Left lung (tissue), 10 donors: ENCODE data around the gene TOMM70. TPM values are rescaled to one million over a fixed set of nuclear protein-coding genes. Genes with fewer than 3 reads are reported as not detected.
A peak's percentile ranks its signal among the peaks of the same experiment; 100 is the strongest.

Source experiments
- ATAC-seq: fragments of 200-7000 bp; cut with Tn5 transposase; one replicate; pipeline ENCODE4 v1.9.1; 2020; ENCODE audit warnings: moderate library complexity
- DNase-seq, 4 donors: peaks; one replicate each; pipeline ENCODE4 v3.0.0-alpha.2; 2013 to 2020
- H3K27ac ChIP-seq, 2 donors: fragments of 200-600 bp; sonication (generic) in 1 of 2; one replicate each; pipeline versions ENCODE4 v1.5.0 to v1.8.0; 2020 to 2021
- H3K27me3 ChIP-seq, 2 donors: fragments of 200-600 bp; sonication (generic) in 1 of 2; one replicate each; pipeline versions ENCODE4 v1.5.0 to v1.8.0; 2020 to 2021
- H3K36me3 ChIP-seq, 2 donors: fragments of 200-600 bp; sonication (generic) in 1 of 2; one replicate each; pipeline versions ENCODE4 v1.5.0 to v1.8.0; 2020 to 2021
- H3K4me1 ChIP-seq, 2 donors: fragments of 200-600 bp; one replicate each; pipeline ENCODE4 v1.8.0; 2021
- H3K4me3 ChIP-seq, 2 donors: fragments of 200-600 bp; sonication (generic) in 1 of 2; one replicate each; pipeline versions ENCODE4 v1.5.0 to v1.8.0; 2020 to 2021; ENCODE audit warnings: mild to moderate bottlenecking in 1 of 2
- H3K9me3 ChIP-seq, 2 donors: fragments of 200-600 bp; sonication (generic) in 1 of 2; one replicate each; pipeline versions ENCODE4 v1.5.0 to v1.8.0; 2020 to 2021
- intact Hi-C, 2 donors: fragments of 100-400 bp; cut with DNase I; formaldehyde crosslinking; loops; one replicate each; pipeline versions ENCODE4 v1.11.2 to v1.14.2; 2022
- polyA plus RNA-seq, 6 donors: library from polyadenylated mRNA; unstranded; fragments of 120-200 nt; gene quantifications; one replicate each; pipeline ENCODE4 v1.2.1, GENCODE V29; 2013; ENCODE audit not compliant: insufficient read length in 6 of 6
- total RNA-seq, 2 donors: library from RNA; stranded (reverse); fragmentation: NEBNext Ultra II Directional; extraction: Animal tissue kit (Norgen Biotek cat#: 25700); gene quantifications; one replicate each; pipeline ENCODE4 v1.2.1, GENCODE V29; 2021
- TF ChIP-seq, protein P1 (sequence below), 2 donors: fragments of 200-600 bp; sonication (generic) in 1 of 2; IDR thresholded peaks; one replicate each; pipeline versions ENCODE4 v1.5.0 to v1.8.0; 2021; ENCODE audit warnings: antibody characterized with exemption in 2 of 2
- donor health status: DM: no; HTN: yes; CAD: no.
- donor health status: DM: no; HTN: no; CAD: no.

The TOMM70 gene
- total and polyA plus RNA-seq, 8 donors: 28.0 to 65.2 (median 59.4) TPM

DNA sequence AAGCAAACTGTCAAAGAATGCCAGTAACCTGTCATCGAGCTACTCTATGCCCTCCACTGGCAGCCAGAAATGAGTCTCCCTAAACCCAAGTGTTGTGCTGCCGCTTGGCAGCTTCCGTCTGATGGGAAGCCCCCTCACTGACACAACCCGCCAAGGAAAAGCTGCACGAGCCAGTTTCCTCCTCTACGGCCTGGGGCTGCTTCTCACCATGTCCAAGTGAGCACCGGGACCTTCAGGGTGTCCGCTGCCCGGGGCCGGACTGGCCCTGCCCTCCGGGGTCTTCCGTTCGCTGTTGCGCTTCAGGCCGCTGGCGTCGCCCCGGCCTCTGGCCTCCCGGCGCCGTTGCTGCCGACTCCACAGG is 490 bp downstream of the TOMM70 start:
- no peaks in the 10 kb centered on the region for H3K9me3 ChIP-seq
- ATAC-seq (peak; percentile 1), DNase-seq (peak in 2 of 4 donors; percentile 31 to 37)
- H3K27me3 ChIP-seq: no peaks in the 10 kb centered on the region
- H3K27ac ChIP-seq: peak overlapping the region; percentile 90 to 91
- TF ChIP-seq, protein P1, sequence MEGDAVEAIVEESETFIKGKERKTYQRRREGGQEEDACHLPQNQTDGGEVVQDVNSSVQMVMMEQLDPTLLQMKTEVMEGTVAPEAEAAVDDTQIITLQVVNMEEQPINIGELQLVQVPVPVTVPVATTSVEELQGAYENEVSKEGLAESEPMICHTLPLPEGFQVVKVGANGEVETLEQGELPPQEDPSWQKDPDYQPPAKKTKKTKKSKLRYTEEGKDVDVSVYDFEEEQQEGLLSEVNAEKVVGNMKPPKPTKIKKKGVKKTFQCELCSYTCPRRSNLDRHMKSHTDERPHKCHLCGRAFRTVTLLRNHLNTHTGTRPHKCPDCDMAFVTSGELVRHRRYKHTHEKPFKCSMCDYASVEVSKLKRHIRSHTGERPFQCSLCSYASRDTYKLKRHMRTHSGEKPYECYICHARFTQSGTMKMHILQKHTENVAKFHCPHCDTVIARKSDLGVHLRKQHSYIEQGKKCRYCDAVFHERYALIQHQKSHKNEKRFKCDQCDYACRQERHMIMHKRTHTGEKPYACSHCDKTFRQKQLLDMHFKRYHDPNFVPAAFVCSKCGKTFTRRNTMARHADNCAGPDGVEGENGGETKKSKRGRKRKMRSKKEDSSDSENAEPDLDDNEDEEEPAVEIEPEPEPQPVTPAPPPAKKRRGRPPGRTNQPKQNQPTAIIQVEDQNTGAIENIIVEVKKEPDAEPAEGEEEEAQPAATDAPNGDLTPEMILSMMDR (IDR thresholded peaks at IDR 0.05): no peak
- no peaks in the 10 kb centered on the region for H3K36me3 ChIP-seq
- intact Hi-C loops: no loop called here
- H3K4me1 ChIP-seq: peaks cover 15 to 37% of the 10 kb centered on the region in 2 donors
- H3K4me3 ChIP-seq: peak overlapping the region; percentile 73 to 96

DNA sequence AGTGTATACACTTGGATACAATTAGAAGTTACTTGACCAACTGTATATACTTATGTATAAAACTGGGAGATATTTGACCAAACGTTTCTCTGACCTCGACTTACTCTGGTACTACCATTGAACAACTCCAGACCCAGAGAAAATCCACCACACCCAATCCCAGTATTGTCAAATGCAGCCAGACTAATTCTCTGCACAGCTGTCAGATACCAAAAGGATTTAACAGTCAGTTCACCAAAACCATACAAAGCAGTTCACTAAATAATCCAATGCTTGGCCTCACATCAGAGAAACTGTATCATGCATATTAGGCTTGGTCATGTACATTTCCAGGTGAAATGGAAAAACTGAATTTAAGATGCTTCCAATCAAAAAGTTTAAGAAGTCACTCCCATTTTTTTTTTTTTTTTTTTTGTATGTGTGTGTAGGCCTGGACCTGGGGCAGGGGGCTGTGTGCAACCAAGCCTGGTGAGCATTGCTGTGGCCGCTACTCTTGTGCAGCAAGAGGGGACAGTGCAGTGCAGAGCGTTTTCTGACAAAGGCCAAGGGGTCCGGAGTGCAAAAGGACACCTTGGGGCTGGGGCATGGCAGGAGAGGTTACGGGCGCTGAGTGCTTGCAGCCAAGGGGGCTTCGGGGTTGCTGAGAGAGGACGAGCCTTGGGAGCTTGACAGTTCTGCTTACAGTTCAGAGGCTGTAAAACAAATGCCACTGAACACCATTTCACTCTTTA is 1.4 kb downstream of the TOMM70 start:
- intact Hi-C loops: no loop called here
- DNase-seq (peak in 1 of 4 donors; percentile 32), ATAC-seq (no peak)
- Histone ChIP-seq H3K4me3 (peak overlapping the region; percentile 73 to 96), H3K36me3 (no peaks in the 10 kb centered on the region), H3K27ac (no peak overlapping the region), H3K4me1 (peaks cover 15 to 37% of the 10 kb centered on the region in 2 donors), H3K27me3 (no peaks in the 10 kb centered on the region), H3K9me3 (no peaks in the 10 kb centered on the region)
- TF ChIP-seq, protein P1 (IDR thresholded peaks at IDR 0.05): no peak

- Histone ChIP-seq H3K4me3 (no peak overlapping the region), H3K27ac (no peak overlapping the region), H3K9me3 (no peaks in the 10 kb centered on the region), H3K27me3 (no peaks in the 10 kb centered on the region), H3K36me3 (no peaks in the 10 kb centered on the region), H3K4me1 (peaks cover 10 to 26% of the 10 kb centered on the region in 2 donors)
- no peak for DNase-seq
- intact Hi-C loops: no loop called here
- ATAC-seq: no peak
- TF ChIP-seq, protein P1 (IDR thresholded peaks at IDR 0.05): no peak
Measured at GRCh38 chr3:100396967-100397366, 3.9 kb downstream of the TOMM70 start.

DNA sequence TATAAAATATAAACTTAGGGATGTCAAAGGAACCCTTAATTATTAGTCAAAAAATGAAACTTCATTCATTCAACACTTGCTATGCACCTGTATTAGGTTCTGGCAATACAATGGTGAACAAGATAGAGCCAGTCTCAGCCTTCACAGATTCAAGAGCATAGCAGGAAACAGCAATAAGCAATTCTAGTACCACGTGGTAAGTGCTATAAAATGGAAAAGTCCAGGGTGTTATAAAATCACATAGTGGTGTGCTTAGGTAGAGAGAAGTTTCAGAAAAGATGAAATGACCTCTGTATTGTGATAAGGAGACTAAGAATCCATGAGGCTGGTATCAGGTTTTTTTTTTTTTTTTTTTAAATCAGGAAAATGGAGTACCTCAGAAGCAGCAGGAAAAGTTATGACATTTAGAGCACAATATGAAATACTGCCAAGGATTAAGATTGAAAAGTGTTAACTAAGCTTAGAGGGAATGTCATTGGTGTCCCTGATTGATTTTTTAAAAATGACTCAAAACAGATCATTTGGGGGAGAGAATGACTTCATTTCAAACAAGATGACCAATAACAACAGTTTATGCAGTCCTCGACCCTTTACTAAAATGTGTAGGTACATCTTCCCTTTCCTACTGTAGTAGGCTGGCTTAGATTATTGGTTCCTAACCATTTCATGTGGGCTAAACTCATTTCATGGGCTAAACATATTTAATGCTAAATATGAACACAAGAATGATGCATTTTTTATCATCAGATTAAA is 5.0 kb downstream of the TOMM70 start:
- TF ChIP-seq, protein P1 (IDR thresholded peaks at IDR 0.05): no peak
- Histone ChIP-seq H3K27me3 (no peaks in the 10 kb centered on the region), H3K9me3 (no peaks in the 10 kb centered on the region), H3K27ac (no peak overlapping the region), H3K4me1 (peaks cover 10 to 25% of the 10 kb centered on the region in 2 donors), H3K4me3 (no peak overlapping the region), H3K36me3 (no peaks in the 10 kb centered on the region)
- DNase-seq (no peak), ATAC-seq (no peak)
- intact Hi-C loops: no loop called here

DNA sequence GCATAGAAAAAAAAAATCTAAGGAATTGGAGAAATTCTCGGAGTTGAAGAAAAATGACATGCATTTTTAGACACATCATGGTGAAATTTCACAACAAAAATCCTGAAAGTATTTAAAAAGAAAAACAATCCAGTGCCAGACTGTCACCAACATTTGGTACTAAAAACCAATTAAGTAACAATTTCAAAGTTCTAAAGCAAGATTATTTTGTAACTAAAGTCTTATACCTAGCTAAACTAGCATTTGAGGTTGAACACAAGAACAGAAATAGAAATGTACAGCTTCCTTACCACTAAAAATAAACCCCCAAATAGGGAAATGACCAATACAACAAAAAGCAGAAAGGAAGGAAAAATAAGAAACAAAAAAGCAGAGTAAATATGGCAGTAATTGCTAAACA is 11.9 kb downstream of the TOMM70 start:
- ATAC-seq: no peak
- Histone ChIP-seq H3K27me3 (no peaks in the 10 kb centered on the region), H3K27ac (no peak overlapping the region), H3K36me3 (peaks cover 0 to 36% of the 10 kb centered on the region in 2 donors), H3K9me3 (peaks cover 0 to 16% of the 10 kb centered on the region in 2 donors), H3K4me3 (no peak overlapping the region), H3K4me1 (peaks cover 0 to 9% of the 10 kb centered on the region in 2 donors)
- no peak for DNase-seq
- TF ChIP-seq, protein P1 (IDR thresholded peaks at IDR 0.05): no peak
- intact Hi-C loops: no loop called here
